ENCODE results near the gene SRD5A1.
"Not testable (repeated sequence)": the region's sequence is repeated elsewhere in the genome, so short reads cannot be mapped to it uniquely, and the experiment has no call there.

SRD5A1 gene

GRCh38 chr5:6645571-6646362, 12.5 kb downstream of the SRD5A1 start:
- not testable (repeated sequence) for DNase-seq

- no peak for DNase-seq
Observed at GRCh38 chr5:6649186-6649585, 15.9 kb downstream of the SRD5A1 start.

- no peak for DNase-seq
Observed at GRCh38 chr5:6649681-6650080, 16.4 kb downstream of the SRD5A1 start.

- DNase-seq = no peak
Observed at GRCh38 chr5:6652025-6652424, 18.8 kb downstream of the SRD5A1 start.

- DNase-seq = no peak
Observed at GRCh38 chr5:6655432-6655831, 22.2 kb downstream of the SRD5A1 start.

- no peak for DNase-seq
Observed at GRCh38 chr5:6656680-6657079, 23.4 kb downstream of the SRD5A1 start.

GRCh38 chr5:6659941-6660684, 26.9 kb downstream of the SRD5A1 start:
- no peak for DNase-seq

- no peak for DNase-seq
Observed at GRCh38 chr5:6660688-6661087, 27.4 kb downstream of the SRD5A1 start.

- DNase-seq = no peak
Observed at GRCh38 chr5:6666762-6667161, 33.5 kb downstream of the SRD5A1 start.

GRCh38 chr5:6667648-6668047, 34.4 kb downstream of the SRD5A1 start:
- DNase-seq = no peak

- DNase-seq = not testable (repeated sequence)
Observed at GRCh38 chr5:6668717-6669116, 35.5 kb downstream of the SRD5A1 start.

- no peak for DNase-seq
Observed at GRCh38 chr5:6673031-6673430, 39.8 kb downstream of the SRD5A1 start.

- DNase-seq = no peak
Observed at GRCh38 chr5:6673963-6674362, 40.7 kb downstream of the SRD5A1 start.

- DNase-seq = no peak
Observed at GRCh38 chr5:6674421-6674820, 41.2 kb downstream of the SRD5A1 start.

- DNase-seq = no peak
Observed at GRCh38 chr5:6674886-6675285, 41.6 kb downstream of the SRD5A1 start.

- no peak for DNase-seq
Observed at GRCh38 chr5:6675784-6676491, 42.7 kb downstream of the SRD5A1 start.

- DNase-seq = no peak
Observed at GRCh38 chr5:6676702-6677101, 43.5 kb downstream of the SRD5A1 start.

GRCh38 chr5:6678385-6678784, 45.1 kb downstream of the SRD5A1 start:
- no peak for DNase-seq

GRCh38 chr5:6680922-6681321, 47.7 kb downstream of the SRD5A1 start:
- DNase-seq = no peak

- no peak for DNase-seq
Observed at GRCh38 chr5:6681682-6682081, 48.4 kb downstream of the SRD5A1 start.

GRCh38 chr5:6682239-6682638, 49.0 kb downstream of the SRD5A1 start:
- DNase-seq = no peak

GRCh38 chr5:6683241-6683640, 50.0 kb downstream of the SRD5A1 start:
- DNase-seq = no peak

- no peak for DNase-seq
Observed at GRCh38 chr5:6684075-6684474, 50.8 kb downstream of the SRD5A1 start.

- no peak for DNase-seq
Observed at GRCh38 chr5:6686501-6686900, 53.3 kb downstream of the SRD5A1 start.

Measured in stimulated activated CD8-positive, alpha-beta memory T cell treated with anti-CD3 and anti-CD28 coated beads, Interleukin-4, amount 100 ng/mL, for 48 hours (primary cell).